GM18909 (cell line): ENCODE data around the gene DNMT1.

Experiments
- ATAC-seq: cut with Tn5 transposase; IDR thresholded peaks from one replicate; pipeline ENCODE4 v1.9.1; 2021; ENCODE audit warnings: mild to moderate bottlenecking; ENCODE audit not compliant: unreplicated experiment, poor library complexity

The DNMT1 gene

DNA sequence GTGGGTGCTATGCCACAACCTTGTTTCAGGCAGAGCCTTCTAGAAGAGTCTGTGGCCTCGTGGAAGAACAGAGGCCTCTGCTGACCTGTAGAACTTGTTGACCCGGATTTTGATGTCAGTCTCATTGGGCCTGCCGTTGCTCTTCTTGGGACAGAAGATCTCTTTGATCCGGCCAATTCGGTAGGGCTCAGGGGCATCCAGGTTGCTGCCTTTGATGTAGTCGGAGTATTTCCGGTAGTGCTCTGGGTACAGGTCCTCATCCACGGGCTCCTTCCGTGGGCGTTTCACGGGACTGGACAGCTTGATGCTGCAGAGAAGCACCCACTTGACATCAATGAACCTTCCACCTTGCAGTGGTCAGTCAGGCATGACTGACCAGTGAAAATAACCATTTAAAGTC is 51.1 kb downstream of the DNMT1 start:
- ATAC-seq, result no peak

DNA sequence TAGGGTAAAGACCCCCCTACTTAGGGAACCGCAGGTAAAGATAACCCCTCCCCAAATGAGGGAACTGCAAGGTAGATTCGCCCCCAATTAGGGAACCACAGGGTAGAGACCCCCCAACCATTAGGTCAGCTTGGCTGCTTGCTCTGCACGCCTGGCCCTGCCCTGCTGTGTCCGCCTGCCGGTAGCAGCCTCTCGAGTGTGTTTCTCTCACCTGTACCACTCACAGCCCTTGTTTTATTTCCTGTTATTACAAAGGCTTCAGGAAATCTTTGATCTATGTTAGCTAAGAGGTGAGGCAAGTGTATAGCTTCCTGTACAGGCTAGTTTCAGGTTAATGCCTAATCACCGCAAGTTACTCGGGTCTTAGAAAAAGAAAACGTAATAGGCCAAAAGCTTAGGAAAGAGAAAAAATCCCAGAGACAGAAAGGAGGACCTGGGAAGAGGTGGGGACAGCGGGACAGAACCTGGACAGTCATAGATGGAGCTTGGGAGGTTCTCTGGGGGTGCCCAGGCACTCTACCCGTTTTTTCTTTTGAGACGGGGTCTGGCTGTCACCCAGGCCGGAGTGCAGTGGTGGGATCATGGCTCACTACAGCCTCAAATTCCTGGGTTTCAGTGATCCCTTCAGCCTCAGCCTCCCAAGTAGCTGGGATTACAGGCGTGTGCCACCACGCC is 51.9 kb downstream of the DNMT1 start:
- ATAC-seq, result no peak

DNA sequence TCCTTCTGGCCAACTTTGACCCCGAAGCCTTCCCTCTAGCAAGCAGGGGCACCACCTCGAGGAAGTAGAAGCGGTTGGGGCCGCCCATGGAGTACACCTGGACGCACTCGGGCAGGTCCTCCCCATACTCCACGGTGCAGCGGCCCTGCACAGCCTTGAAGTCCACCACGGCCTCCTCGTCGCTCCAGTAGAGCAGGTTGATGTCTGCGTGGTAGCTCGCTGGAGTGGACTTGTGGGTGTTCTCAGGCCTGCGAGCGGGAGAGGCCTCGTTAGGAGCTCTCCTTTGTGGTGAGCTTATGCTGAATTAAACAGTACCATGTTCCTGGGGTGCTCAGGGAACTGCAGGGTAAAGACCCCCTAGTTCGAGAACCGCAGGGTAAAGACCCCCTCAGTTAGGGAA is 52.8 kb downstream of the DNMT1 start:
- ATAC-seq, result no peak

DNA sequence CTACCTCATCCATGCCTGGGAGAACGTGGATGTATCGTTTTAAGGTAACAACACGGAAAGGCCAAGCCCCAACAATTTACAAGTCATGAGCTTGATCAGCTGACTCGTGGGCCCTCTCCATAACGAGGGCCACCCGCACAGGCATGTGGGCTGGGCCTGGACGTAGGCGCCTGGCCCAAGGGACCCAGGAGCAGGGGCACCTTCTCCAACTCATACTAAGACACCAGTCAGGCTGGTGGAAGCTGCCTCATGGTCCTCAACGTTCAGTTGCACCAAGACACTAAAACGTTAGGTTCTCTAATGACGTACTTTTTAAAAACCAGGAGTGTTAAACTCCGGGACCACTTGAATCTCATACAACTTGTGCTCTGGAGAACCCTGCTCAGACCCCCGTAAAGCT is 53.3 kb downstream of the DNMT1 start:
- no peak for ATAC-seq

DNA sequence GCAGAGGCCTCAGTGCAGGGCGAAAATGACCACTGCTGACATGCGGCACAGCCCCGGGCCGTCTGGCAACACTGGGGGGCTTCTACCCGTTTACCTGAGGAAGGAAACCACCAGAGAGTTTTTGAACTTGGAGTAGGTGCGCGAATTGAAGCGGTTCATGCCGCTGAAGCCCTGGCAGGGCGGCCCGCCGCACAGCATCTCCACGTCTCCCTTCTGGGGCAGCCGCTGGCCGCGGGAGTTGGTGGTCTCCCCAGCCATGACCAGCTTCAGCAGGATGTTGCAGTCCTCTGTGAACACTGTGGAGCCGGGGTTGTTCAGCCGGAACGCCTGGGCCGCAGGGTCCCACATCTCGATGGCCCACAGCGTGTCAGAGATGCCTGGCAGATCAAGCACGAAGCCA is 54.8 kb downstream of the DNMT1 start:
- no peak for ATAC-seq

DNA sequence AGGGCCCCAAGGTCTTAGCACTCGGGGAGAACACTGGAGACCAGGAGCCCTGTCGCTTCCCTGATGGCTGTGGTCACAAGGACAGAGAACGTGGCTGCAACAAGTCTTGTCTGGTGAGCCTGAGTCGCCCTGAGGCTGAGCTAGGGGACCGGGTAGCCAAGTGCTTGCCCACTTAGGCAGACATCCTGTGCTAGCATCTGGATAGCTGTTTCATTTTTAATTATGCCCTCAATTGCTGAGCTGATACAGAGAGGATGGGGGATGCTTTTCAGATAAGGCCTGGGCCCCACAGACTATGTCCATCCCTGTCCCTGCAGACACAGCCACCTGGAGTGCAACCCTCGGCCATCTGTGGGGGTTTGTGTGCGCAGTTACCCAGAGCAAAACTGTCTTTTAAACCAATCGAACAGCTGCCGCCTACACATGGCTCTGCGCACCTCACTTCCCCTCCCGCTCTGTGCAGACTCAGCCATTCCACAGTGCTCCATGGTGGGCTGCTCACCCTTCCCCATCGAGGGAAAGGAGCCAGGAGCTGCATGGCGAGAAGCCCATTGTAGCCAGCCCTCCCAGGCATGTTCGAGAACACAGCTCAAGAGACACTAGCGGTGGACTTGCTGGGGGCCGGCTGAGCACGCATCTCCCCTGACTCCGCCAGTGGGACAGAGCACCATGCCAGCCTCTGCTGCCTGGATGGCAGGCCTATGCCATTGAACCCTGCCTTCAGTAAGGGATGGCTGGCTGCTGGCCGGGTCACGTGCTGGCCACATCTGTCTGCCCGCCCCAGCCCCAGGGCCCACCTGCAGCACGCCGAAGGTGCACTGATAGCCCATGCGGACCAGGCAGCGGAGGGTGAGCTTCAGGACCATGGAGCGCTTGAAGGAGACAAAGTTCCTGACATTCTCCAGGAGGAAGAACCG is 55.6 kb downstream of the DNMT1 start:
- ATAC-seq, result no peak

DNA sequence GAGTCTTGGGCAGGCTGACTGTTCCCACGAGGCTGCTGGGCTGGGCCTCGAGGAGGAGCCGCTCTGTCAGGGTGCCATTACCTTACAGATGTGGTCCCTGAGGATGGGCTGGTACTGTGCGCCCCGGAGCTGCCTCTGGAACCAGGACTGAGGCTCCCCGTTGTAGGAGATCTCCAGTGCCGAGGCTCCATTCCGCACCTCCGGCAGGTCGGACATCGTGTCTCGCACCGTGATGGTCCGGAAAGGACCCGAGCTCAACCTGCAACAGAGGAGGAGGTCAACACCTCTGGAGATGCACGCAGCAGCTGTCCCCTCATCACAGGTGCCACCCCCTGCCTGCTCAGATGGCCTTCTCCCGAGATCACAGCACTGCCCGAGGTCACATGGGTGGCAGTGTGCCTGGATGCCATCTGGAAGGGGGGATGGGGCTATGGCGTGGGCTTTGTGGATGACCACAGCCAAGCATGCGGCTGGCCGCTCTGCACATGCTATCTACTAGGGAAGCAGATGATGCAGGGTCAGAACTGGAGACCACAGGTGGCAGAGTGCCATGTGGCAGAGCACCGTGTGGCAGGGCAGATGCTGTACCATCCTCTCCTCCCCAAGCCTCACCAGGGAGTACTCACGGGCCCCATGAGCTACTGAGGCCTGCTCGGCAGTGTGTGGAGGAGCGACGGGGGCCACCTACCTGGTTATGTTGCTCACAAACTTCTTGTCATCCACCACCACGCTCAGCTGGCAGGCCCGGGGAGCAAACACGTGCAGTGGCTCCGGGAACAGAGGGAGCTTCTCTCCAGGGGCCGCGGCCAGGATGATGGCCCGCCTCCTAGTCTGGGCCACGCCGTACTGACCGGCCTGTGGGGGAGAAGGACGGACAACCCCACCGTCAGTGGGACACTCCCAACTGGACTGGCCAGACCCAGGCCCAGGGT is 56.7 kb downstream of the DNMT1 start:
- ATAC-seq, result no peak

DNA sequence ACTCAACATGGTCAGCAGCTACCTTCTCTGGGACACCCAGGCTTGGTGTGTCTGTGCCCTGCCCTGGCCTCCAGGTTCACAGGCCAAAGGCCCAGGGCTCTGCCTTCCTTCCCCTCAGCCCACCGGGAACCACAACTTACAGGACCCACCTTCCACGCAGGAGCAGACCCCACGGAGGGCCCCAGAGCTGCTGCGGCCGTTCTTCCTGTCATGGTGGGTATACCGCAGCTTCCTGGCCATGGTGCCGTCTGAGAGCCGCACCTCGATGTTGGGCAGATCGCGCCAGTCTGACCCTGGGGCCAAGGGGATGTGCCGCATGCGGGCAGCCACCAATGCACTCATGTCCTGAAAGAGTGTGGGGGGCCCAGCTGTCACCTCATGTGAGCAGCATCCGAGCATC is 57.8 kb downstream of the DNMT1 start:
- no peak for ATAC-seq

DNA sequence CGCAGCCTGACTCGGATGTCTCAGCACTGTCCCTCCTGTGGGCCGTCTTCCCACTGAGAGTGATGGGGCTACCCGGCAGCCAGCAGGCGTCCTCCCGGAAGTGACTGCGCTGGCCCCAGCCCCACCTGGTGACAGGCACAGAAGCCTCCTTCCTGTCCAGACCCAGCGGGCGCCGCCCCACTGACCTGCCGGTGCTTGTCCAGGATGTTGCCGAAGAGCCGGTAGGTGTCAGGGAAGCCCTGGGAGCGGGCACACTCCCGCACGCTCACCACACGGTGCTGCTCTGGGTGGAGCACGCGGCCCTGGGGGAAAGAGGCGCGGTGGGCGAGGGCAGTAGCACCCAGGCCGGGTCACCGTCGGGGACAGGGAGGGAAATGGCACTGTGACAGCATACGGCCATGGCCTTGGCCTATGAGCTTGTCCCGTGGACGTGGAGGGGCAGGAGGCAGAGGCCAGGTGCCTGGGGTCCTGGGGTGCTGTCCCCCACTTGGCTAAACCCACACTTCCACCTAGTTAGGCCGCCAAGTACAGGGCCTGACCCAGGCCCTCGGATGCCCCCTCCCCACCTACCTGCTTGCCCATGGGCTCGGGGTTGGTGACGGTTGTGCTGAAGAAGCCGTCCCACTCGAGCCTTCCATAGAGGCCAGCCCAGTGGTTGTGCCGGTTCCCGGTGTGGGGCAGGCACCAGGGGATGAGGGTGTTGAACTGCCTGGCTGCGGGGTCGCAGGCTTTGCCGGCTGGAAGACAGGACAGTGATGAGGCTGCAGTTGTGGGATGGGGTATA is 59.0 kb downstream of the DNMT1 start:
- ATAC-seq, result no peak

DNA sequence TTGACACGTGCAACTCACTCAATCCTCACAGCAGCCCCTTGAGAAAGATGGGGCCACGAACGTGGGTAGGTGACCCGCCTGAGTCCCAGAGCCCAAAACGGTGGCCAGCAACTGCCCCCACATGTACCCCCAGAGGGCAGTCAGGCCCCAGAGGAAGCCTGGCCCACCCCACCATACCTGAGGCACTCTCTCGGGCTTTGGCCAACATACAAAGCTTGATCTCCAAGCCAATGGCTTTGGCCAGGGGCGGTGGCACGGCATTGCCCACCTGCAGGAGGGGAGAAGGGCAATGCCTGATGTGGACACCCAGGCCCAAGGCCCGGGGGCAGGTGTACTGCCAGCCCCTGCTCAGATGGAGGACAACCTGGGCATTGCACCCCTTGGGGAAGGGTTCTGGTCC is 60.7 kb downstream of the DNMT1 start:
- no peak for ATAC-seq

DNA sequence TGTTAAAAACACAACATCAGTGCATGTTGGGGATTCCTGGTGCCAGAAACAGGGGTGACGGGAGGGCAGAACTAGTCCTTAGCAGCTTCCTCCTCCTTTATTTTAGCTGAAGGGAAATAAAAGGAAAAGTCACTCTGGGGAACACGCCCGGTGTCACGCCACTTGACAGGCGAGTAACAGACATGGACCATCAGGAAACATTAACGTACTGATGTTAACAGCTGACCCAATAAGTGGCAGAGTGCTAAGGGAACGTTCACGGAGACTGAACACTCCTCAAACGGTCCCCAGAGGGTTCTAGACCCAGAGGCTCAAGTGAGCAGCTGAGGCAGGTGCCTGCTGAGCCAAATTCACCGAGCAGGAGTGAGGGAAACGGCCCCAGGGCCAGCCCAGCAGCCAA is 61.2 kb downstream of the DNMT1 start:
- no peak for ATAC-seq

DNA sequence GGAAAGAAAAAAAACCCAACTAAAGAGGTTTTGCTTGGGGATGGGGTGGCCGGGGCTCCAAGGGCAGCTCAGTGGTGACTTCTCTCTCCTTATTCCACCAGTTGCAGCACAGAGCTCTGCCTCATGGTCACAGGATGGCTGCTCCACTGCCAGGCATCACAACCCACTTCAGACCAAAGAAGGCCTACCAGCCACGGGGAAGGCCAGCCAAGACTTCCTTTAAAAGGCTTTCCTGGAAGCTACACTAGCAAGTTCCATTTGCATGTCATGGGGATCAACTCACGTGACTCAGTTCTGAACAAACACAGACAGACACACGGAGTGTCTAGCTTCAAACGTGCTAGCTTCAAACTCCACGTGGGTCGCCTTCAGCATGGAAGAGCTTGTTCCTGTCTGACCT is 61.8 kb downstream of the DNMT1 start:
- no peak for ATAC-seq

DNA sequence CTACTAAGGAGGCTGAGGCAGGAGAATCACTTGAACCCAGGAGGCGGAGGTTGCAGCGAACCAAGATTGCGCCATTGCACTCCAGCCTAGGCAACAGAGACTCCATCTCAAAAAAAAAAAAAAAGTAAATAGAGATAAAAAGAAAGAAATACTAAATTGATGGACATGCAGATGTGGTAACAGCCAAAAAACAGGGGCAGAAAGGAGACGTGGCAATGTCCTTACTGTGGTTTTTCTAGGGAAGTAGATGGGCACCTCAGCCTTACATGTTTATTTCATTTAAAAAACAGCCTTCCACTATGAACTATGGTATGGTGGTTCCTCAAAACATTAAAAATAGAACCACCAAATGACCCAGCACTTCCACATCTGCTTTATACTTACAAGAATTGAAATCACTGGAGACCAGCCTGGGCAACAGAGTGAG is 68.5 kb downstream of the DNMT1 start:
- ATAC-seq, result no peak

DNA sequence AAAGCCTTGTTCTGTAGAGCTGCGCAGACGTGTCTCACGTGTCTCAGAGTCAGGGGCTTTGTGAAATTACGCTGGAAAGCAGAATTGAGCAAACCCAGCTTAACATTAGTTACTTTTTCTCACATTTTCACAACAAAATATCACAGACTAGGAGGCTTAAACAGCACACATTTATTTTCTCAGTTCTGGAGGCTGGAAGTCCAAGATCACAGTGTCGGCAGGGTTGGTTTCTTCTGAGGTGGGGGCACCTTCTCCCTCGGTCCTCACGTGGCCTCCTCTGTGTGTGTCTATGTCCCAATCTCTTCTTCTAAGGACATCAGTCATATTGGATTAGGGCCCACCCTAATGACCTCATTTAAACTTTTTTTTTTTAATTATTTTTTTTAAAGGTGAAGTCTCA is 70.3 kb downstream of the DNMT1 start:
- ATAC-seq, result no peak

DNA sequence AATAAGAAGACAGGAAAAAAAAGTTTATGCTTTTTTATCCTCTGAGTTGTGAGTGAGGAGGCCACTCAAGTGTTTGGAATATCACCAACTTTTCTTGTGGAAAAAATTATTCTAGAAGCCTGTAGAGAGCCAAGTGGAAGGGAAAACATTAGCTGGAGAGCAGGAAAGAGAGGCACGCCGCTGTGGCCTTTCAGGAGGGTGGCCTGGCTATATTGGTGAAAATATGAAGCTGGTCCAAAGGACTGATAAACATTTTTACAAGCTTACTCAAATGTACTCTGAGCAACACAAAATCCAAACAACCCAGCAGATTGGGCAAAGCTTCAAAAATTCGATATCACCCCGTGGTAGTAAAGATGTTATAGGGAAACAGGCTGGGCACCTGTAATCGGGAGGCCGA is 72.7 kb downstream of the DNMT1 start:
- no peak for ATAC-seq

DNA sequence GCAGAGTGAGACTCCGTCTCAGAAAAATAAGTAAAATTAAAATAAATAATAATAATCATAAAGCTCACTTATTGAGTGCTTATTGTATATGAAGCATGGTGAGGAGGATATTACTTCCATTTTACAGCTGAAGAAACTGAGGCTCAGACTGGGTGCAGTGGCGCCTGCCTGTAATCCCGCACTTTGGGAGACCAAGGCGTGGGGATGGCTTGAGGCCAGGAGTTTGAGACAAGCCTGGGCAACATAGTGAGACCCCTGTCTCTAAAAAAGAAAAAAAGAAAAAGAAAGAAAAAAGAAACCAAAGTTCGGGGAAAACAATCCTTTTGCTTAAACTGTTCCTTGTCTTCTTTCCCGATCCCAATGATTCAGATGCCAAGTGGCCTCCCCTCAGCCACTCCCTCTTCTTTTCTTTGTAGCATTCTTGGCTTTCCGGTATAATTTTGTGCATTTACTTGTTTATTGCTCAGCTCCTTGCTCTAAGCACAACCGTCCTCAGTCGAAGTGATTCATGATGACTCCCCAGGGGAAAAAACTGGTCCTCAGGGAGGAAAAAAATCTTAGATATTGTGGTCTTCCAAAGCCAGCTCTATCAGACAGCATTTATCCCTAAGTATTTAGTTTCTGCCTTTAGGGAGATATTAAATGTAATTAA is 74.1 kb downstream of the DNMT1 start:
- ATAC-seq, result no peak

DNA sequence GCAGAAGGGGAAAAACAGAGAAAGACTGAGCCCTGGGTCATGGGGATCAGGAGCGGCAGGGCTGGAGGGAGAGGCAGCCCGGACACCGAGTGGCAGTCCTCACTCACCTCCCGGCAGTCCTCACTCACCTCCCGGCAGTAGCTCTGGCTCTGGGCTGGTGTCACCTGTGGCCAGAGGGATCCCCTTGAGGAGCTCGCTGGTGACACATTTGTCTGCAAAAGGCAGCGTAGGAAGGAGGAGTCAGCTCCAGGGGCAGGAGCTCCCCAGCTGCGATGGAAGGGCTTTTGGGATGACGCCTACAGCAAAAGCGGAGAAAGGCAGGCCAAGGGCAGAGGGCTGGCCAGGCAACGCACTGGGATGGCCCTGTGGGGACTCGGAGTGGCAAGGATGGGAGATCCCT is 75.8 kb downstream of the DNMT1 start:
- no peak for ATAC-seq

DNA sequence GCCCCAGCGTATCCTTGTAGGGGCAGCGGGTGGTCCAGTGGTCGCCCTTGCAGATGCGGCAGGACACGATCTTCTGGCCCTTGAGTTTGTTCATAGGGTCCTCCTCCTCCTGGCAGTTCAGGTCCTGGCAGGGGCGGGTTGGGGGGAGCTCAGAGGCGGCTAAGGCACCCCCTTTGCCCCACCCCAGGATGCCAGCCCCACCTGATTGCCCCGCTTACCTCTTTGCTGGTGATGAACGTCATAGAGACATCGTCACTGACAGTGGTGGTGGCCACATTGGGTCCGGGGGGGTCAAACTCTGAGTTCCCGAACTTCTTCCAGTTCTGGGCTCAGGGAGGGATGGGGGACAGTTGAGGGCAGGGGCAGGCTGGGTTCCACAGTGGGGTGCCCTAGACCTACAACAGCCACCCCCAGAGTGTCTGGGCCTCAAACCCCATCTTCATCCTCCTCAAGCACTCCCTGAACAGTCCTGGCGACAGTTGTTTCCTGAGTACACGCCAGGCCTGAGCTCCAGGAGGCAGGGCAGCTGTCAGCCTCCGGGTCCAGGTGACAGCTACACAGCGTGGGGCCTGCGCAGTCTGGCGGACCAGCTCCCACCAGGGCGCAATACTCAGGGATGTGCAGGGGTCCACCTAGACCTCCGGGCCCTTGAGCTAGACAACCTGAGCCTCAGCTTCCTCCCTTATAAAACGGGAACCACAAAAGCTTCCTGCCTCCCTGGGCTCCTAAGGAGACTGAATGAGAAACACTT is 77.7 kb downstream of the DNMT1 start:
- no peak for ATAC-seq
